GM23338 (cell line): Measurements from ENCODE around the gene PPP1R18.
A peak's percentile ranks its signal among the peaks of the same experiment; 100 is the strongest.

ENCODE experiments used
- CREB1 ChIP-seq: fragments of 250-450 bp; sonication (Bioruptor Pico); IDR thresholded peaks from 2 replicates; pipeline ENCODE4 v1.5.0; 2020; ENCODE audit warnings: low read depth, mild to moderate bottlenecking, moderate library complexity
- EZH2 ChIP-seq: fragments of 200-600 bp; sonication (generic); IDR thresholded peaks from one replicate; pipeline ENCODE4 v1.8.0; 2017; ENCODE audit warnings: antibody characterized with exemption, mild to moderate bottlenecking, low read depth; ENCODE audit not compliant: unreplicated experiment
- EZH2phosphoT487 ChIP-seq: fragments of 200-600 bp; sonication (generic); IDR thresholded peaks from one replicate; pipeline ENCODE4 v1.8.1; 2018; ENCODE audit warnings: antibody characterized with exemption; ENCODE audit not compliant: unreplicated experiment
- JUNB ChIP-seq: IDR thresholded peaks from one replicate; pipeline ENCODE4 v1.6.1; 2016; ENCODE audit warnings: antibody characterized with exemption; ENCODE audit not compliant: unreplicated experiment
- NANOG ChIP-seq: IDR thresholded peaks from 2 replicates; pipeline ENCODE4 v1.6.1; 2016; ENCODE audit warnings: antibody characterized with exemption, borderline replicate concordance
- POLR2AphosphoS5 ChIP-seq: IDR thresholded peaks from 2 replicates; pipeline ENCODE4 v1.6.1; 2016; ENCODE audit warnings: antibody characterized with exemption, low read depth
- STAT1 ChIP-seq: IDR thresholded peaks from one replicate; pipeline ENCODE4 v1.6.1; 2016; ENCODE audit warnings: antibody characterized with exemption; ENCODE audit not compliant: unreplicated experiment
- ZNF114 ChIP-seq: fragments of 250-450 bp; sonication (Bioruptor Pico); IDR thresholded peaks from 2 replicates; pipeline ENCODE4 v1.5.0; 2020; ENCODE audit warnings: mild to moderate bottlenecking, moderate library complexity
- ZNF331 ChIP-seq: fragments of 250-450 bp; sonication (Bioruptor Pico); IDR thresholded peaks from 2 replicates; pipeline ENCODE4 v1.5.0; 2020; ENCODE audit warnings: low read depth, mild to moderate bottlenecking, moderate library complexity
- TF ChIP-seq, protein P1 (sequence below), 2 experiments: fragments of 200-600 bp in 1 of 2; sonication (generic) in 1 of 2; conservative IDR thresholded peaks; 2 replicates each; pipeline versions ENCODE4 v1.5.1 to v1.6.1; 2016 to 2017; ENCODE audit warnings: antibody characterized with exemption in 2 of 2, low read depth in 2 of 2, mild to moderate bottlenecking in 2 of 2, moderate library complexity in 1 of 2
- TF ChIP-seq, protein P2 (sequence below): IDR thresholded peaks from one replicate; pipeline ENCODE4 v1.6.1; 2018; ENCODE audit warnings: antibody characterized with exemption; ENCODE audit not compliant: unreplicated experiment
- TF ChIP-seq, protein P3 (sequence below): IDR thresholded peaks from 2 replicates; pipeline ENCODE4 v1.6.1; 2016; ENCODE audit warnings: antibody characterized with exemption
- TF ChIP-seq, protein P4 (sequence below): fragments of 250-450 bp; sonication (Bioruptor Pico); IDR thresholded peaks from 2 replicates; pipeline ENCODE4 v1.5.0; 2020; ENCODE audit warnings: mild to moderate bottlenecking, moderate library complexity

DNA sequence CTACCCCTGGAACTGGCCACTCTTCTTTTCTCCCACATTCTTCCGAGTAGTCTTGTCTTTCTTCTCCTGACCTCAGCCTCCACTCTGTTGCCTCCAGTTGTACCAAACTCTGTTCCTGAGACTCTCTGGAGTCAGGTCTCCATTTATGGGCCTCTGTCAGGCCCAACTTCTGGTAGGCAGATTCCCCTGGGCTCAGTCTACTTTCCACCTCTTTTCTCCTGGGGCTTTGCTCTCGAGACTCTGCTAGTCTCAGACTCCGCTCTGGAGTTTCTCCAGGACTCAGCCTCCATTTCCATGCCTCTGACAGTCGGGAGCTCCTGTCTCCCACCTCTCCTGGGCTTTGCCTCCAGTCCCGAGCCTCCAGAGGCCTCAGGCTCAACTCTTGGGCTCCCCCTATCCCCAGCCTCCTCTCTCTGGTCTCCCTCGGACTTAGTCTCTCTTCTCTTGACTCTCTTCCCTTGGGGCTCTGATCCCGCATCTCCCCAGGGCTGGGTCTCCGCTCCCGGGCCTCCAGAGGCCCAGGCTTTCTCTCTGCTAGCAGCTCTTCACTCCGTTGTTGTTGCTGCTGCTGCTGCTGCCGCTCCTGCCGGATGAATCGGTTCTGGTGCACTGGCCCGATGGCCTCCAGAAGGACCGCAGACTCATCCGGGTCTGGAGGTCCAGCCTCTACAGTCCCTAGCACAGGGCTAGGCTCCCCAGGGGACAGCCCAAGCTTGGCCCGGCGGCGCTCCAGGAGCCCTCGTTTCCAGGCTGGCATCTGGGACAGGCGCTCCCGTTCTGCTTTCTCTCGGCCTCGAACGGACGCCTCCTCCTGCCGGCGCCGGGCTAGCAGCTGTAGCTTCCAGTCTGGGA lies 1.1 kb downstream of the PPP1R18 start:
- TF ChIP-seq EZH2, result no peak
- TF ChIP-seq, protein P1, sequence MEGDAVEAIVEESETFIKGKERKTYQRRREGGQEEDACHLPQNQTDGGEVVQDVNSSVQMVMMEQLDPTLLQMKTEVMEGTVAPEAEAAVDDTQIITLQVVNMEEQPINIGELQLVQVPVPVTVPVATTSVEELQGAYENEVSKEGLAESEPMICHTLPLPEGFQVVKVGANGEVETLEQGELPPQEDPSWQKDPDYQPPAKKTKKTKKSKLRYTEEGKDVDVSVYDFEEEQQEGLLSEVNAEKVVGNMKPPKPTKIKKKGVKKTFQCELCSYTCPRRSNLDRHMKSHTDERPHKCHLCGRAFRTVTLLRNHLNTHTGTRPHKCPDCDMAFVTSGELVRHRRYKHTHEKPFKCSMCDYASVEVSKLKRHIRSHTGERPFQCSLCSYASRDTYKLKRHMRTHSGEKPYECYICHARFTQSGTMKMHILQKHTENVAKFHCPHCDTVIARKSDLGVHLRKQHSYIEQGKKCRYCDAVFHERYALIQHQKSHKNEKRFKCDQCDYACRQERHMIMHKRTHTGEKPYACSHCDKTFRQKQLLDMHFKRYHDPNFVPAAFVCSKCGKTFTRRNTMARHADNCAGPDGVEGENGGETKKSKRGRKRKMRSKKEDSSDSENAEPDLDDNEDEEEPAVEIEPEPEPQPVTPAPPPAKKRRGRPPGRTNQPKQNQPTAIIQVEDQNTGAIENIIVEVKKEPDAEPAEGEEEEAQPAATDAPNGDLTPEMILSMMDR (conservative IDR thresholded peaks at IDR 0.05; ENCODE audit: low read depth in 2 of 2), result peak in 1 of 2 experiments; percentile 31; a peak in 2 of 4 replicates
- no peak for TF ChIP-seq ZNF331 (CRISPR knock-in tag)
- TF ChIP-seq, protein P2, sequence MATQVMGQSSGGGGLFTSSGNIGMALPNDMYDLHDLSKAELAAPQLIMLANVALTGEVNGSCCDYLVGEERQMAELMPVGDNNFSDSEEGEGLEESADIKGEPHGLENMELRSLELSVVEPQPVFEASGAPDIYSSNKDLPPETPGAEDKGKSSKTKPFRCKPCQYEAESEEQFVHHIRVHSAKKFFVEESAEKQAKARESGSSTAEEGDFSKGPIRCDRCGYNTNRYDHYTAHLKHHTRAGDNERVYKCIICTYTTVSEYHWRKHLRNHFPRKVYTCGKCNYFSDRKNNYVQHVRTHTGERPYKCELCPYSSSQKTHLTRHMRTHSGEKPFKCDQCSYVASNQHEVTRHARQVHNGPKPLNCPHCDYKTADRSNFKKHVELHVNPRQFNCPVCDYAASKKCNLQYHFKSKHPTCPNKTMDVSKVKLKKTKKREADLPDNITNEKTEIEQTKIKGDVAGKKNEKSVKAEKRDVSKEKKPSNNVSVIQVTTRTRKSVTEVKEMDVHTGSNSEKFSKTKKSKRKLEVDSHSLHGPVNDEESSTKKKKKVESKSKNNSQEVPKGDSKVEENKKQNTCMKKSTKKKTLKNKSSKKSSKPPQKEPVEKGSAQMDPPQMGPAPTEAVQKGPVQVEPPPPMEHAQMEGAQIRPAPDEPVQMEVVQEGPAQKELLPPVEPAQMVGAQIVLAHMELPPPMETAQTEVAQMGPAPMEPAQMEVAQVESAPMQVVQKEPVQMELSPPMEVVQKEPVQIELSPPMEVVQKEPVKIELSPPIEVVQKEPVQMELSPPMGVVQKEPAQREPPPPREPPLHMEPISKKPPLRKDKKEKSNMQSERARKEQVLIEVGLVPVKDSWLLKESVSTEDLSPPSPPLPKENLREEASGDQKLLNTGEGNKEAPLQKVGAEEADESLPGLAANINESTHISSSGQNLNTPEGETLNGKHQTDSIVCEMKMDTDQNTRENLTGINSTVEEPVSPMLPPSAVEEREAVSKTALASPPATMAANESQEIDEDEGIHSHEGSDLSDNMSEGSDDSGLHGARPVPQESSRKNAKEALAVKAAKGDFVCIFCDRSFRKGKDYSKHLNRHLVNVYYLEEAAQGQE, result no peak
- TF ChIP-seq, protein P3, sequence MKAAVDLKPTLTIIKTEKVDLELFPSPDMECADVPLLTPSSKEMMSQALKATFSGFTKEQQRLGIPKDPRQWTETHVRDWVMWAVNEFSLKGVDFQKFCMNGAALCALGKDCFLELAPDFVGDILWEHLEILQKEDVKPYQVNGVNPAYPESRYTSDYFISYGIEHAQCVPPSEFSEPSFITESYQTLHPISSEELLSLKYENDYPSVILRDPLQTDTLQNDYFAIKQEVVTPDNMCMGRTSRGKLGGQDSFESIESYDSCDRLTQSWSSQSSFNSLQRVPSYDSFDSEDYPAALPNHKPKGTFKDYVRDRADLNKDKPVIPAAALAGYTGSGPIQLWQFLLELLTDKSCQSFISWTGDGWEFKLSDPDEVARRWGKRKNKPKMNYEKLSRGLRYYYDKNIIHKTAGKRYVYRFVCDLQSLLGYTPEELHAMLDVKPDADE, result no peak
- no peak for TF ChIP-seq POLR2AphosphoS5
- TF ChIP-seq, protein P4, sequence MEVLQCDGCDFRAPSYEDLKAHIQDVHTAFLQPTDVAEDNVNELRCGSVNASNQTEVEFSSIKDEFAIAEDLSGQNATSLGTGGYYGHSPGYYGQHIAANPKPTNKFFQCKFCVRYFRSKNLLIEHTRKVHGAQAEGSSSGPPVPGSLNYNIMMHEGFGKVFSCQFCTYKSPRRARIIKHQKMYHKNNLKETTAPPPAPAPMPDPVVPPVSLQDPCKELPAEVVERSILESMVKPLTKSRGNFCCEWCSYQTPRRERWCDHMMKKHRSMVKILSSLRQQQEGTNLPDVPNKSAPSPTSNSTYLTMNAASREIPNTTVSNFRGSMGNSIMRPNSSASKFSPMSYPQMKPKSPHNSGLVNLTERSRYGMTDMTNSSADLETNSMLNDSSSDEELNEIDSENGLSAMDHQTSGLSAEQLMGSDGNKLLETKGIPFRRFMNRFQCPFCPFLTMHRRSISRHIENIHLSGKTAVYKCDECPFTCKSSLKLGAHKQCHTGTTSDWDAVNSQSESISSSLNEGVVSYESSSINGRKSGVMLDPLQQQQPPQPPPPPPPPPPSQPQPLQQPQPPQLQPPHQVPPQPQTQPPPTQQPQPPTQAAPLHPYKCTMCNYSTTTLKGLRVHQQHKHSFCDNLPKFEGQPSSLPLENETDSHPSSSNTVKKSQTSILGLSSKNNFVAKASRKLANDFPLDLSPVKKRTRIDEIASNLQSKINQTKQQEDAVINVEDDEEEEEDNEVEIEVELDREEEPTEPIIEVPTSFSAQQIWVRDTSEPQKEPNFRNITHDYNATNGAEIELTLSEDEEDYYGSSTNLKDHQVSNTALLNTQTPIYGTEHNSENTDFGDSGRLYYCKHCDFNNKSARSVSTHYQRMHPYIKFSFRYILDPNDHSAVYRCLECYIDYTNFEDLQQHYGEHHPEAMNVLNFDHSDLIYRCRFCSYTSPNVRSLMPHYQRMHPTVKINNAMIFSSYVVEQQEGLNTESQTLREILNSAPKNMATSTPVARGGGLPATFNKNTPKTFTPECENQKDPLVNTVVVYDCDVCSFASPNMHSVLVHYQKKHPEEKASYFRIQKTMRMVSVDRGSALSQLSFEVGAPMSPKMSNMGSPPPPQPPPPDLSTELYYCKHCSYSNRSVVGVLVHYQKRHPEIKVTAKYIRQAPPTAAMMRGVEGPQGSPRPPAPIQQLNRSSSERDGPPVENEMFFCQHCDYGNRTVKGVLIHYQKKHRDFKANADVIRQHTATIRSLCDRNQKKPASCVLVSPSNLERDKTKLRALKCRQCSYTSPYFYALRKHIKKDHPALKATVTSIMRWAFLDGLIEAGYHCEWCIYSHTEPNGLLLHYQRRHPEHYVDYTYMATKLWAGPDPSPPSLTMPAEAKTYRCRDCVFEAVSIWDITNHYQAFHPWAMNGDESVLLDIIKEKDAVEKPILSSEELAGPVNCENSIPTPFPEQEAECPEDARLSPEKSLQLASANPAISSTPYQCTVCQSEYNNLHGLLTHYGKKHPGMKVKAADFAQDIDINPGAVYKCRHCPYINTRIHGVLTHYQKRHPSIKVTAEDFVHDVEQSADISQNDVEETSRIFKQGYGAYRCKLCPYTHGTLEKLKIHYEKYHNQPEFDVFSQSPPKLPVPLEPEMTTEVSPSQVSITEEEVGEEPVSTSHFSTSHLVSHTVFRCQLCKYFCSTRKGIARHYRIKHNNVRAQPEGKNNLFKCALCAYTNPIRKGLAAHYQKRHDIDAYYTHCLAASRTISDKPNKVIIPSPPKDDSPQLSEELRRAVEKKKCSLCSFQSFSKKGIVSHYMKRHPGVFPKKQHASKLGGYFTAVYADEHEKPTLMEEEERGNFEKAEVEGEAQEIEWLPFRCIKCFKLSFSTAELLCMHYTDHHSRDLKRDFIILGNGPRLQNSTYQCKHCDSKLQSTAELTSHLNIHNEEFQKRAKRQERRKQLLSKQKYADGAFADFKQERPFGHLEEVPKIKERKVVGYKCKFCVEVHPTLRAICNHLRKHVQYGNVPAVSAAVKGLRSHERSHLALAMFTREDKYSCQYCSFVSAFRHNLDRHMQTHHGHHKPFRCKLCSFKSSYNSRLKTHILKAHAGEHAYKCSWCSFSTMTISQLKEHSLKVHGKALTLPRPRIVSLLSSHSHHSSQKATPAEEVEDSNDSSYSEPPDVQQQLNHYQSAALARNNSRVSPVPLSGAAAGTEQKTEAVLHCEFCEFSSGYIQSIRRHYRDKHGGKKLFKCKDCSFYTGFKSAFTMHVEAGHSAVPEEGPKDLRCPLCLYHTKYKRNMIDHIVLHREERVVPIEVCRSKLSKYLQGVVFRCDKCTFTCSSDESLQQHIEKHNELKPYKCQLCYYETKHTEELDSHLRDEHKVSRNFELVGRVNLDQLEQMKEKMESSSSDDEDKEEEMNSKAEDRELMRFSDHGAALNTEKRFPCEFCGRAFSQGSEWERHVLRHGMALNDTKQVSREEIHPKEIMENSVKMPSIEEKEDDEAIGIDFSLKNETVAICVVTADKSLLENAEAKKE (CRISPR knock-in tag), result no peak
- TF ChIP-seq EZH2phosphoT487, result no peak
- no peak for TF ChIP-seq JUNB
- TF ChIP-seq CREB1 (CRISPR knock-in tag), result no peak
- no peak for TF ChIP-seq STAT1
- no peak for TF ChIP-seq ZNF114 (CRISPR knock-in tag)
- TF ChIP-seq NANOG, result no peak
